ENCODE results near the gene FRMD8. TPM values are rescaled to one million over a fixed set of nuclear protein-coding genes. Genes with fewer than 3 reads are reported as not detected.
A peak's percentile ranks its signal among the peaks of the same experiment; 100 is the strongest.

The FRMD8 gene
- total and polyA plus RNA-seq, 8 donors, result 15.0 to 28.9 (median 17.3) TPM

GRCh38 chr11:65357856-65358356 lies 28.5 kb upstream of the FRMD8 start:
- H3K27ac ChIP-seq, result no peak overlapping the region
- intact Hi-C loops (cut with DNase I), result loop anchor here in 1 of 3 donors (5.0 to 10.0 kb wide), 2 partner anchors 107 to 159 kb away; no protein-coding TSS in a partner anchor
- peaks cover 0 to 8% (median 5%) of the 10 kb centered on the region in 3 donors for H3K4me1 ChIP-seq
- H3K9me3 ChIP-seq, result no peaks in the 10 kb centered on the region
- FAIRE-seq (no peak), ATAC-seq (no peak), DNase-seq (no peak)
- no peaks in the 10 kb centered on the region for H3K36me3 ChIP-seq
- TF ChIP-seq CTCF (IDR thresholded peaks at IDR 0.05), result no peak
- H3K4me3 ChIP-seq, result no peak overlapping the region
- 83 to 85% methylated on average over 8 of the region's 8 CpGs for WGBS, 2 donors
- H3K27me3 ChIP-seq, result no peaks in the 10 kb centered on the region

- no peaks in the 10 kb centered on the region for H3K27me3 ChIP-seq
Observed at GRCh38 chr11:65362320-65362931, 24.0 kb upstream of the FRMD8 start.

GRCh38 chr11:65362966-65363365 lies 23.5 kb upstream of the FRMD8 start:
- no peak overlapping the region for H3K27ac ChIP-seq
- peaks cover 9 to 14% (median 14%) of the 10 kb centered on the region in 3 donors for H3K4me1 ChIP-seq
- ATAC-seq (no peak), FAIRE-seq (no peak), DNase-seq (peak in 1 of 6 donors; percentile 4)
- WGBS, 2 donors, result 86 to 91% methylated on average over 6 of the region's 6 CpGs
- H3K36me3 ChIP-seq, result no peaks in the 10 kb centered on the region
- intact Hi-C loops (cut with DNase I), result loop anchor here in 1 of 3 donors (10.0 kb wide), 1 partner anchor 152 kb away; no protein-coding TSS in a partner anchor
- no peak for TF ChIP-seq CTCF (IDR thresholded peaks at IDR 0.05)
- no peaks in the 10 kb centered on the region for H3K27me3 ChIP-seq
- H3K4me3 ChIP-seq, result no peak overlapping the region
- H3K9me3 ChIP-seq, result no peaks in the 10 kb centered on the region

More at GRCh38 chr11:65362320-65362931, 24.0 kb upstream of the FRMD8 start:
- ATAC-seq (no peak), DNase-seq (no peak), FAIRE-seq (no peak)
- intact Hi-C loops (cut with DNase I), result loop anchor here in 1 of 3 donors (10.0 kb wide), 1 partner anchor 152 kb away; no protein-coding TSS in a partner anchor
- Histone ChIP-seq H3K4me3 (no peak overlapping the region), H3K4me1 (peaks cover 9 to 11% (median 11%) of the 10 kb centered on the region in 3 donors), H3K9me3 (no peaks in the 10 kb centered on the region), H3K27ac (no peak overlapping the region), H3K36me3 (no peaks in the 10 kb centered on the region)
- WGBS, 2 donors, result 84 to 85% methylated on average over 10 of the region's 10 CpGs
- no peak for TF ChIP-seq CTCF (IDR thresholded peaks at IDR 0.05)

DNA sequence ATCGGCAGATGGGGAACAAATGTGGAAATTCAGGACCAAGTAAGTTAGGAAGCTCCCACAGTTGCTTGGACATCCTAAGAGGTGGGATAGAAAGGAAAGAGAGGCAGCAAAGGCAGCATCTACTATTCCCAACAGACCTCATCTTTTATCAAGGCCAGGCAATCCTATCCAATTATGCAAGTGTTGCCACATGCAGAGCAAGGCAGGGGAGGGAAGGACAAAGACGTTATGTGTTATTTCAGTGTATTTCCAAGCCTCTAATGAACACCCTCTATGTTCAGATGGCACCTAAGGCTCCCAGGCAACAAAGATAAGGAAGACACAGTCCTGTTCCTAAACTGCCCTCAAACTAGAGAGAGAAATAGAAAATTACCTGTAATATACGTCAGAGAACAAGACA lies 22.7 kb upstream of the FRMD8 start:
- TF ChIP-seq CTCF (IDR thresholded peaks at IDR 0.05), result no peak
- WGBS, 2 donors, result 52 to 59% methylated on average over 3 of the region's 3 CpGs
- ATAC-seq, result no peak

More for the DNA sequence above, 22.7 kb upstream of the FRMD8 start:
- intact Hi-C loops (cut with DNase I), result loop anchor here in 1 of 3 donors (10.0 kb wide), 1 partner anchor 151 kb away; no protein-coding TSS in a partner anchor
- H3K27ac ChIP-seq, result no peak overlapping the region
- no peaks in the 10 kb centered on the region for H3K36me3 ChIP-seq
- H3K27me3 ChIP-seq, result no peaks in the 10 kb centered on the region
- DNase-seq (no peak), FAIRE-seq (no peak)
- H3K4me1 ChIP-seq, result peaks cover 9 to 14% (median 14%) of the 10 kb centered on the region in 3 donors
- H3K9me3 ChIP-seq, result no peaks in the 10 kb centered on the region
- no peak overlapping the region for H3K4me3 ChIP-seq

Data from pancreas (tissue), 10 donors.